ENCODE results near the gene GNAQ.
"Not testable (repeated sequence)": the region's sequence is repeated elsewhere in the genome, so short reads cannot be mapped to it uniquely, and the experiment has no call there.

DNA sequence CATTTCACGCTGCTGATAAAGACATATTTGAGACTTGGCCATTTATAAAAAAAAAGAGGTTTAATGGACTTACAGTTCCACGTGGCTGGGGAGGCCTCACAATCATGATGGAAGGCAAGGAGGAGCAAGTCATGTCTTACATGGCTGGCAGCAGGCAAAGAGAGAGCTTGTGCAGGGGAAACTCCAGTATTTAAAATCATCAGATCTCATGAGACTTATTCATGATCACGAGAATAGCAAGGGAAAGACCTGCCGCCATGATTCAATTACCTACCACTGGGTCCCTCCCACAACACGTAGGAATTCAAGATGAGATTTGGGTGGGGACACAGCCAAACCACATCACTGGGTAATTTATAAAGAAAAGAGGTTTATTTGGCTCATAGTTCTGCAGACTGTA, 168.0 kb downstream of the GNAQ start:
- TF ChIP-seq, protein P1, sequence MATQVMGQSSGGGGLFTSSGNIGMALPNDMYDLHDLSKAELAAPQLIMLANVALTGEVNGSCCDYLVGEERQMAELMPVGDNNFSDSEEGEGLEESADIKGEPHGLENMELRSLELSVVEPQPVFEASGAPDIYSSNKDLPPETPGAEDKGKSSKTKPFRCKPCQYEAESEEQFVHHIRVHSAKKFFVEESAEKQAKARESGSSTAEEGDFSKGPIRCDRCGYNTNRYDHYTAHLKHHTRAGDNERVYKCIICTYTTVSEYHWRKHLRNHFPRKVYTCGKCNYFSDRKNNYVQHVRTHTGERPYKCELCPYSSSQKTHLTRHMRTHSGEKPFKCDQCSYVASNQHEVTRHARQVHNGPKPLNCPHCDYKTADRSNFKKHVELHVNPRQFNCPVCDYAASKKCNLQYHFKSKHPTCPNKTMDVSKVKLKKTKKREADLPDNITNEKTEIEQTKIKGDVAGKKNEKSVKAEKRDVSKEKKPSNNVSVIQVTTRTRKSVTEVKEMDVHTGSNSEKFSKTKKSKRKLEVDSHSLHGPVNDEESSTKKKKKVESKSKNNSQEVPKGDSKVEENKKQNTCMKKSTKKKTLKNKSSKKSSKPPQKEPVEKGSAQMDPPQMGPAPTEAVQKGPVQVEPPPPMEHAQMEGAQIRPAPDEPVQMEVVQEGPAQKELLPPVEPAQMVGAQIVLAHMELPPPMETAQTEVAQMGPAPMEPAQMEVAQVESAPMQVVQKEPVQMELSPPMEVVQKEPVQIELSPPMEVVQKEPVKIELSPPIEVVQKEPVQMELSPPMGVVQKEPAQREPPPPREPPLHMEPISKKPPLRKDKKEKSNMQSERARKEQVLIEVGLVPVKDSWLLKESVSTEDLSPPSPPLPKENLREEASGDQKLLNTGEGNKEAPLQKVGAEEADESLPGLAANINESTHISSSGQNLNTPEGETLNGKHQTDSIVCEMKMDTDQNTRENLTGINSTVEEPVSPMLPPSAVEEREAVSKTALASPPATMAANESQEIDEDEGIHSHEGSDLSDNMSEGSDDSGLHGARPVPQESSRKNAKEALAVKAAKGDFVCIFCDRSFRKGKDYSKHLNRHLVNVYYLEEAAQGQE (IDR thresholded peaks at IDR 0.05), result not testable (repeated sequence)
- TF ChIP-seq, protein P2, sequence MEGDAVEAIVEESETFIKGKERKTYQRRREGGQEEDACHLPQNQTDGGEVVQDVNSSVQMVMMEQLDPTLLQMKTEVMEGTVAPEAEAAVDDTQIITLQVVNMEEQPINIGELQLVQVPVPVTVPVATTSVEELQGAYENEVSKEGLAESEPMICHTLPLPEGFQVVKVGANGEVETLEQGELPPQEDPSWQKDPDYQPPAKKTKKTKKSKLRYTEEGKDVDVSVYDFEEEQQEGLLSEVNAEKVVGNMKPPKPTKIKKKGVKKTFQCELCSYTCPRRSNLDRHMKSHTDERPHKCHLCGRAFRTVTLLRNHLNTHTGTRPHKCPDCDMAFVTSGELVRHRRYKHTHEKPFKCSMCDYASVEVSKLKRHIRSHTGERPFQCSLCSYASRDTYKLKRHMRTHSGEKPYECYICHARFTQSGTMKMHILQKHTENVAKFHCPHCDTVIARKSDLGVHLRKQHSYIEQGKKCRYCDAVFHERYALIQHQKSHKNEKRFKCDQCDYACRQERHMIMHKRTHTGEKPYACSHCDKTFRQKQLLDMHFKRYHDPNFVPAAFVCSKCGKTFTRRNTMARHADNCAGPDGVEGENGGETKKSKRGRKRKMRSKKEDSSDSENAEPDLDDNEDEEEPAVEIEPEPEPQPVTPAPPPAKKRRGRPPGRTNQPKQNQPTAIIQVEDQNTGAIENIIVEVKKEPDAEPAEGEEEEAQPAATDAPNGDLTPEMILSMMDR (IDR thresholded peaks at IDR 0.05; ENCODE audit: low read depth, low read length, missing input control), result not testable (repeated sequence)
- TF ChIP-seq RXRA (IDR thresholded peaks at IDR 0.05); JUND (IDR thresholded peaks at IDR 0.05); RAD21 (IDR thresholded peaks at IDR 0.05); GABPA (IDR thresholded peaks at IDR 0.05 in 1 of 2, conservative IDR thresholded peaks at IDR 0.05 in 1 of 2); YY1 (IDR thresholded peaks at IDR 0.05); SP1 (IDR thresholded peaks at IDR 0.05); FOXA1 (IDR thresholded peaks at IDR 0.05): not testable (repeated sequence)
- TF ChIP-seq, protein P3, sequence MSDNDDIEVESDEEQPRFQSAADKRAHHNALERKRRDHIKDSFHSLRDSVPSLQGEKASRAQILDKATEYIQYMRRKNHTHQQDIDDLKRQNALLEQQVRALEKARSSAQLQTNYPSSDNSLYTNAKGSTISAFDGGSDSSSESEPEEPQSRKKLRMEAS (IDR thresholded peaks at IDR 0.05), result not testable (repeated sequence)
- TF ChIP-seq, protein P4, sequence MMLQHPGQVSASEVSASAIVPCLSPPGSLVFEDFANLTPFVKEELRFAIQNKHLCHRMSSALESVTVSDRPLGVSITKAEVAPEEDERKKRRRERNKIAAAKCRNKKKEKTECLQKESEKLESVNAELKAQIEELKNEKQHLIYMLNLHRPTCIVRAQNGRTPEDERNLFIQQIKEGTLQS (IDR thresholded peaks at IDR 0.05), result not testable (repeated sequence)
- TF ChIP-seq, protein P5, sequence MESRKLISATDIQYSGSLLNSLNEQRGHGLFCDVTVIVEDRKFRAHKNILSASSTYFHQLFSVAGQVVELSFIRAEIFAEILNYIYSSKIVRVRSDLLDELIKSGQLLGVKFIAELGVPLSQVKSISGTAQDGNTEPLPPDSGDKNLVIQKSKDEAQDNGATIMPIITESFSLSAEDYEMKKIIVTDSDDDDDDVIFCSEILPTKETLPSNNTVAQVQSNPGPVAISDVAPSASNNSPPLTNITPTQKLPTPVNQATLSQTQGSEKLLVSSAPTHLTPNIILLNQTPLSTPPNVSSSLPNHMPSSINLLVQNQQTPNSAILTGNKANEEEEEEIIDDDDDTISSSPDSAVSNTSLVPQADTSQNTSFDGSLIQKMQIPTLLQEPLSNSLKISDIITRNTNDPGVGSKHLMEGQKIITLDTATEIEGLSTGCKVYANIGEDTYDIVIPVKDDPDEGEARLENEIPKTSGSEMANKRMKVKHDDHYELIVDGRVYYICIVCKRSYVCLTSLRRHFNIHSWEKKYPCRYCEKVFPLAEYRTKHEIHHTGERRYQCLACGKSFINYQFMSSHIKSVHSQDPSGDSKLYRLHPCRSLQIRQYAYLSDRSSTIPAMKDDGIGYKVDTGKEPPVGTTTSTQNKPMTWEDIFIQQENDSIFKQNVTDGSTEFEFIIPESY (IDR thresholded peaks at IDR 0.05), result not testable (repeated sequence)
